ENCODE data around the gene LRRC37A3.
"Not testable (repeated sequence)": the region's sequence is repeated elsewhere in the genome, so short reads cannot be mapped to it uniquely, and the experiment has no call there.

Gene LRRC37A3

DNA sequence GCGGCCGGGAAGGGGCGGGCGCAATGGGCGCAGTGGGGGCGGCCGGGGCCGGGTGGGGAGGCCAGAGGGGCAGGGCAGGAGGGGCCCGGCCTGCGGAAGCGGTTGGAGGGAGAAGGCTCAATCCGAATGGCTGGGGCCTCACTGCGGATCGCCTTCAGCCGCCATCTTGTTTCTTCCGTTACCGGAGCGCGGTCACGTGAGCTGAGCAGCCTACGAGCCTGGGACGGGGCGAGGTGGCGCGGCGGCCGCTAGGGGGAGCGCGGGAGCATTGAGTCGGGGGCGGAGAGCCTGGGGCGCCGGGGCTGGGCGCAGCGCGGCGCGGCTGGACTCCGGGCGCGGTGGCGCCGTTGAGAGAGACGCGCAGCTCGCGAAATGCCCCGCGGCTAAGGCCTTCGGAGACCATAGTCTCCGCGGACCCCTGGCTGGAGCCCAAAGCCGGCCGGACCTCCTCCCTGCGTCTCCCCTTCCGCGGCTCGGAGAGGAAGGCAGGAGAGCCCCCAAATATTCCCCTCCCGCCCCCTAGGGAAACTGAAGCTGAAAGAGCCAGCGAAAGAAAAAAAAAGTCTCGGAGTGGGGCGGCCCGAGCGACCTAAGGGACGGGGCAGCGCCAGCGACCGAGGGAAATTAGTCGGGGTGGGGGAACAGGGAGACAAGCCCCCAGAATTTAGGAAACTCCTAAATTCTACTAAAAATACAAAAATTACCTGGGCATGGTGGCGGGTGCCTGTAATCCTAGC is at the start of gene LRRC37A3:
Gene LRRC37A3, minus strand, starts transcription at position 190 of the 737 bp plus-strand sequence. CDS start 22,221 bp downstream, outside the sequence.
- peak; percentile 95 for DNase-seq

DNA sequence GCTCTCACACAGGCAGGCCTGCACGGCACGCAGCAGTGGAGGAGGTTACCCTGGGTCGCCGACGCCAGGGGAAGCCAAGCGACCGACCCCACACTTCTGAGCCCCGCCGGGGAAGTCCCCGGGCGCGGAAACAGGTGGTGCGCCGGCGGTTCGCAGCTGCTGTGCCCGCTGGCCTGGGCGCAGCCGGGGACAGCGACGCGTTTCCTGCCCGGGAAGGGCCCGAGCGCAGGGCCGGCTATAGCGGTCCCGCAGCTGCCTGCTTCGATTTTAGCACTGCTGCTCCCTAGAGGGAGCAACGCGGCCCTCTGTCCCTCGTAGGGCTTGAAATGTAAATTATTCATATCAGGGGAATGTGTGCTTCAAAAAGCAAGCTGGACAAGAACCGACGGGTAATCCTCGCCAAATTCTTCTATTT is 46.6 kb upstream of the LRRC37A3 start:
- DNase-seq: peak; percentile 57 to 63

DNA sequence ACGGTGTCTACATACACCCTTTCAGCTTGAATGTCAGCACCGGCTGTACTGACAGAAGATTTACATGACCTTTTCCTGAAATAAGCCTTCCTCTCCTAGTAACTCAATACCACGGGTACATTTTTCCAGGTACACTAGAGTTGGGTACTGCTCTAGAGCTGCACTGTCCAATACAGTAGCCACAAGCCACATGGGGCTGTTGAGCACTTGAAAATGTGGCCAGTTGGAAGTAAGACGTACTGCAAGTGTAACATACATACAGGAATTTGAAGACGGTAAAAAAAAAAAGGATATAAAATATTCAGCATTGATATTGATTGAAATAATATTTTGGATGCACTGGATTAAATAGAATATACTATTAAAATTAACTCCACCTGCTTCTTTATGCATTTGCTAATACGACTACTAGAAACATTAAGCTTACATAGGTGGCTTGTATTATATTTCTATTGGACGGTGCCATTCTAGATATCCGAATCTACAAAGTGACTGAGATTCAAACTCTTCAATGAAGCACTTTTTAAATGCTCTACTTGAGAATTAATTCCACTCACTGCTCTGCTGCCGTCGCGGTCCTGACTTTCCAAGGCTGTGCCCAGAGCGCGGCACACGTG is 46.1 kb upstream of the LRRC37A3 start:
- DNase-seq: peak in 1 of 2 experiments; percentile 4

DNA sequence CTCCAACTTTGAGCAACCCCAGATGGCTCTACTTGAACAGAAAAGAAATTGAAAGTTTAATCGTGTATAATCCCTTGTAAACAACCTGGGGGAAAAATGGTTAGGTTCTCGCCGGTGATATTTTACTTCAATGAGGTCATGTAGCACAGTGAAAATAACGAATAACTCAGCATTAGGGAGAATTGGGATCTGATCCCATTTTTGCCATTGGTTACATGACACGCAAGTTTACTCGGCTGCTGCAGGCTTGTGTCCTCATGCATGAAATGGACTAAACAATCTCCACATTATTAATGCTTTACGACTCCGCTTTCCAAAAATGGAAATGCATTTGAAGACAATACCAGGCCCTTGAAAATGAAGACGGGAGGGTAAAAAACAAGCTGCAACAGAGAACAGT is 45.5 kb upstream of the LRRC37A3 start:
- DNase-seq: no peak

DNA sequence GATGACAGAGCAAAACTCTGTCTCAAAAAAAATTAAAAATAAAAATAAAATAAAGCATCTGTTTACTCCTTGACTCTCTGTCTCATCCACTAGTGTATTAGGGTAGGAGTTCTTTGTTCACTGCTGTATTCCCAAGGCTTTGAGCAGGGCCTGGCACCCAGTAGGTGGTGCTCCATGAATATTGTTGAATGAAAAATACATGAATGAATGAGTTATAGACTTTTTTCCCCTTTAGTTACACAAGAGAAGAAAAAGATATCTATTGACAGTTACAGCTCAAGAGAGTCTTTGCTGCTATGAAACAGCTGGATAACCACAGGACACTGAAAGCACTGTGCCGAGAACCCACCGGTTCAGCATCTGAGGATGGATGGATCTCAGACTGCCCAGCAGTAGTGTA is 44.5 kb upstream of the LRRC37A3 start:
- not testable (repeated sequence) for DNase-seq

DNA sequence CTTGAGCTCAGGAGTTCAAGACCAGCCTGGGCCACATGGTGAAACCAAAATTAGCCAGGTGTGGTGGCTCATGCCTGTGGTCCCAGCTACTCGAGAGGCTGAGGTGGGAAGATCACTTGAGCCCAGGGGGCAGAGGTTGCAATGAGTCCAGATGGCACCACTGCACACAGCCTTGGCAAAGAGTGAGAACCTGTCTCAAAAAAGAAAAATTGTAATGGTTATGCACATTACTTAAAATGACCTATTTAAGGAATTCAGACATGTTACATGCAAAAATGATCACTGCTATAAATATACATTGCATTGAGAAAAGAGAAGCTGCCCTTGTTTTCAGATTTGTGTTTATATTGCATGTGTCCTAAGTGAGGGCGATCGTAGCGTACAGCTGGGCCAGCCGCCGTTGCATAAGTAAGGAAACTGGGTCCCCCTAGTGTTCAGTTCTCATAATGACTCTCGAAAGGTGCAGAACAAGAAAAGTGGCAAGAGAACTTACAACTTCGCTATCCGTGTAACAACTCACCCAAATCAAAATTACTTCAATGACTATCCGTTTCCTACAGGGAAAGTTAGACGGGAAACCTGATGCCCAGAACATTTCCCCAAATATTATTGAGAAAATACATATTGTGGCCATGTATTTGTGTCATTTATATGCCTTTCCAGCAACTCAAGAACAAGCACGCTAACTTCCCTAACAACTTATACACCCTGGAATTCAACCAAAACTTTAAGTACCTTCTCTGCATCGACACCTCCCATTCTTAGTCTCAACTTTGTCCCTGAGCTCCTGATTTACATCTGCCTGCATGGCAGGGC is 42.5 kb upstream of the LRRC37A3 start:
- DNase-seq: peak; percentile 41 to 55

DNA sequence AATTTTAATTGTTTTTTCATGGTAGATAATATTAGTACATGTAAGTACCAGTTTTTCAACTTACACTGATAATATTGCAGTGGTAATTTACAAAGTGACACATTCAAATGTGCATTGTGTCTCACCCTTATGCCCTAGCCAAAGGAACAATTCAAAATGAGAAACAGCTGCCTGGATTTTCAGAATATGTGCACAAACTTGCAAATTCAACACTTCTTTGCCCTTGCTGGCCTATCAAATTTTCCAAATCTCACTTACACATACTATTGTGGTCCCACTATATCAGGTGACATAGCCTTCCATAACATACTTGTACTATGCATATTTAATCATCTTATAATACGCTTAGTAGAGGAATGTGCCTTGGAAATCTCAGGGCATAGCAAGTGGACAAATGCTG is 32.6 kb upstream of the LRRC37A3 start:
- DNase-seq: no peak

DNA sequence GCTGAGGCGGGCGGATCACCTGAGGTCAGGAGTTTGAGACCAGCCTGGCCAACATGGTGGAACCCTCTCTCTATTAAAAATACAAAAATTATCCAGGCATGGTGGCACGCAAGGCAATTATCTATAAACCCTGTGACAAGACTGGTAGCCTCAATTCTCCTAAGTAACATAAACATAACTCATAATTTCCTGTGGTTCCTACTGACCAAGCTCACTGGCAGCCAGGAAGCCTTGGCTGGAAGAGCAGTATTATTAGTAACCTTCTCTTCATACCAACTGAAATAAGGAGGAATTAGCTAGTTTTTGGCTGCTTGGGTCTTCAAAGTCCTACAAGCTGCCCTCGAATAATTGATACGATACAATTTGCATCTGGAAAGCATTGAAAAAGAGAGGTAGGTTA is 31.6 kb upstream of the LRRC37A3 start:
- no peak for DNase-seq

DNA sequence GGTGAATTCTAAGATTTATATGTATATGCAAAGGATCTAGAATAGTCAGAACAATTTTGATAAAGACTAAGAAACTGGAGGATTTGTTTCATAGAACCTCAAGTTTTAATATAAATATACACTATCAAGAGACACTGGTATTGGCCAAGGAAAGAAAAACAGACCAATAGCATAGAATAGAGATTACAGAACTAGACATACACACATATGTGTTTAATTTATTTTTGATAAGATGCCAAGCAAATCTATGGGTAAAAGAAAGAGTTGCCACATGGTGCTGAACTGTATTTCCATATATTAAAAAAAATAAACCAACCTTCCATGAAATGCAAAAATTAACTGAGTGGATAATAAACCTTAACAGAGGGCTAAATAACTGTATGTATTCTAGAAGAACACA is 27.9 kb upstream of the LRRC37A3 start:
- DNase-seq: no peak

DNA sequence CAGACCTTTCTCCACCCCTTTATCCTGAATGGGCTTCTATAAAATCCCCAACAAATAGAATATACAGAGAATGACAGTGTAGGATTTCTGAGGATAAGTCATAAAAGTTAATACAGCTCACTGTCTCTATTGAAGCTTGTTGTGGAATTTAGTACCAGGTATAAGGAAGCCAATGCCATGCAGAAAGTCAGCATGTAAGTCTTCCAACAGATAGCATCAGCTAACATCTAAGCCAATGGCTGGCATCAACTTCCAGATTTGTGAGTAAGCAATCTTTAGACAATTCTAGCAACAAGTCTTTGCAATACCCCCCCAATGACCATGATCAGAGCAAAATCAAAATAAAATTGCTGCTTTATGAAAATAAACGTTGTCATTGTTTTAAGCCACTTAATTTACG is 22.5 kb upstream of the LRRC37A3 start:
- DNase-seq: no peak

DNA sequence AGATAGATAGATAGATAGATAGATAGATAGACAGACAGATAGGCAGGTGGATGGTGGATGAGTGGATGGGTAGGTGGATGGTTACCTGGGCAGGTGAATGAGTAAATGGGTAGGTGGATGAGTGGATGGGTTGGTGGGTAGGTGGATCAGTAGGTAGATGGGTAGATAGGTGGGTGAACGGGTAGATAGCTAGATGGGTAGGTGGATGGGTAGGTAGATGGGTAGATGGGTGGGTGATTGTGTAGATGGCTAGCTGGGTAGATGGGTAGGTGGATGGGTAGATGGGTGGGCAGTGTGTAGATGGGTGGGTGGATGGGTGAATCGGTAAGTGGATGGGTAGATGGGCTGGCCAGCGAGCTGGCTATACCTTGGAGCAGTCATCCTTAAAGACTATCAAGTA is 21.8 kb upstream of the LRRC37A3 start:
- DNase-seq: no peak

DNA sequence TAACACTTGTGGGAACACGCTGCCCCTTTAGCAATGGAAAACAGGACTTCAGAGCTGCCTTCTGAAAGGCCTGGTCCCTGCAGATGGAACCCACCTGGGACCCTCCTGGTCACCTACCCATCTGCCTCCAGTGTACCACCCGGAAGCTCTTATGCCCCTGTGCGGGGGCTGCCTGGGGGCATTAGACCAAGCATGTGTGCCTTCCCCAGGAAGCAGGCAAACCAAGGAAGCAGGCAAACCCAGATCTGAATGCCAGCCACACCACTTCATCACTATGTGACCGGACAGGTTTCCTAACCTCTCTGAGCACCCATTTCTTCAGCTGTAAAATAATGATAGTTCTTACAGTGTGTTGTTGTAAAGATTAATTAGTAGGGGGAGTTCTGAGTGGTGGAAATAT is 20.8 kb upstream of the LRRC37A3 start:
- no peak for DNase-seq

DNA sequence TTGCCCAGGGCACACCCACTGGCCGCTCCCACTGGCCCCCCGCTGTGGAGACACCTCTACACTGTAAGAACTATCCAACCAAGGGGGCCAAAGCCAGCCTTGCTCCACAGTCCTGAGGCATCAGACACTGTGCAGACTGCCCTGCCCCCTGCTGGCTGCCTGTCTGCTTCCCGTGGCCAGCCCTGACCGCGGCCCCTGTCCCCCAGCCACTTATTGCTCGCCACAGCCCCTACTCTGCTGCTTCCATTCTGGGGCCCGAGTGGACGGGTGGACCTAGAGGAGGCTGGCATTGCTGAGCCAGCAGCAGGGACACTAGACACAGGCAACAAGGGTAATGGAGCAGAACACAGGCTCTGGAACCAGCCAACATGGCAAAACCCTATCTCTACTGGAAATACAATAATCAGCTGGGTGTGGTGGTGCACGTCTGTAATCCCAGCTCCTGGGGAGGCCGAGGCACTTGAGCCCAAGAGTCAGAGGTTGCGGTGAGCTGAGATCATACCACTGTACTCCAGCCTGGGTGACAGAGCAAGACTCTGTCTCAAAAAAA is 19.7 kb upstream of the LRRC37A3 start:
- DNase-seq: no peak

DNA sequence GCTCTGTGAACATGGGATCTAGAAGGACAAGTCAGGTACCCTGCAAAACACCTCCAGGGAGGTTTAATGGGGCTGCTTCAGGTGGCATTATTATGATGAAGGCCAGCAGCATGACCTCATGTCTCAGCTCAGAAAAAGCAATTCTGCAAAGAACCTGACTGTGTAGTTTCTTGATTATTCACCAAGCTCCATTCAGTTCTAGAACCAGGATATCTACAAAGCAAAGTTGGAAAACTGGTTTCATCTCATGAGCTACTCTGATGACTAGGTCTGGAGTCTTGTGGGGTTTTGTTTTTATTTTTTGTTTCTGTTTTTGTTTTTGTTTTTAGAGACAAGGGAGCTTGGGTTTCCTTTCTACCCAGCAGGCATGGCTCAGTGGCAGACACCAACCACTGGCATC is 19.0 kb upstream of the LRRC37A3 start:
- DNase-seq: no peak

DNA sequence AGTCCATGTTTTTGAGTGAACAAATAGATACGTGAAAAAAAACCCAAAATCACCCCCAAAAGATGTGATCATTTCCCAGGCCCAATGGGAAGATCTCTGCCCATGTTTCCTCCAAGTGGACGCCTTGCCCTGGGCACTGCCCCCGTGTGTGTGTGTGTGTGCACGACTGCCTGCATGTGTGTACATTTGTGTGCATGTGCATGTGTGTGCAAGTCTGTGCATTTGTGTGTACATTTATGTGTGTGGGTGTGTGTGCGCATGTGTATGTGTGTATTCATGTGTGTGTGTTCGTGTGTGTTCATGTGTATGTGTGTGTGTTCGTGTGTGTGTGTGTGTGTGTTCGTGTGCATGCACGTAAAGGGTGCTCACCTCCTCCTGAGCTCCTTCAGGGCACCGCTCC is 16.8 kb upstream of the LRRC37A3 start:
- no peak for DNase-seq

DNA sequence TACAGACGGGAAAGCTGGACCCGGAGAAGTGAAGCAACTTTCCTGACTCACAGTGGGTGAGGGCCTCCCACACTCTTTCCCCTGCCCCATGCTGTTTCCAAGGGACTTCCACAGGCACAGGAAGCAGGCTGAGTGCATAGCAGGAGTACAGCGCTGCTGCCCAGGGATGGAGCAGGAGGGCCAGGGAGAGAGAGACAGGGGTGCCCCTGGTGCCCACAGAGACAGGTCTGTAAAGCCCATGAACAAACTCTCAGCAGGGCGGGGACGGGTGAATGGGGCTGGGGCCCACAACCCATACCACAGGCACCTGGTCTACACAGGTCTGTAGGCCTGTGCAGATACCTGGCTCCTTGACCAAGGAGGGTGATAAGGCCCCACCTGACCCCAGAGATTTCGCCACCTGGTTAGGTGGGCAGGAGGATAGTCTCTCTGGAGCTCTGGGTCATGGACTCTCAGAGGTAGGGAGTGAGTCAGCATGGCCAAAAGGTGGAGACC is 15.1 kb upstream of the LRRC37A3 start:
- not testable (repeated sequence) for DNase-seq

DNA sequence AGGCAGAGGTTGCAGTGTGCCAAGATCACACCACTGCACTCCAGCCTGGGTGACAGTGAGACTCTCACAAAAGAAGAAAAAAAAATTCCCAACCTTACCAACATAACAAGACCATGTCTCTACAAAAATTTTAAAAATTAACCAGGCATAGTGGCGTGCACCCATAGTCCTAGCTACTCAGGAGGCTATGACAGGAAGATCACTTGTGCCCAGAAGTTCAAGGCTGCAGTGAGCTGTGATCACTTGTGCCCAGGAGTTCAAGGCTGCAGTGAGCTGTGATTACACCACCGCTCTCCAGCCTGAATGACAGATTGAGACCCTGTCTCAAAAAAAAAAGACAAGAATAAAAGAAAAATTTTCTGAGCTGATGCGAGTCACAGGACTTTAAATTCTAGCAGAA is 13.6 kb upstream of the LRRC37A3 start:
- not testable (repeated sequence) for DNase-seq

DNA sequence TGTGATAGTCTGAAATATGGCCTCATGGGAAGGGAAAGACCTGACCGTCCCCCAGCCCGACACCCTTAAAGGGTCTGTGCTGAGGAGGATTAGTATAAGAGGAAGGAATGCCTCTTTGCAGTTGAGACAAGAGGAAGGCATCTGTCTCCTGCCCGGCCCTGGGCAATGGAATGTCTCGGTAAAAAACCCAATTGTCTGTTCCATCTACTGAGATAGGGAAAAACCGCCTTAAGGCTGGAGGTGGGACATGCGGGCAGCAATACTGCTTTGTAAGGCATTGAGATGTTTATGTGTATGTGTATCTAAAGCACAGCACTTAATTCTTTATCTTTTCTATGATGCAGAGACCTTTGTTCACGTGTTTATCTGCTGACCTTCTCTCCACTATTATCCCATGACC is 11.1 kb upstream of the LRRC37A3 start:
- DNase-seq: not testable (repeated sequence)

DNA sequence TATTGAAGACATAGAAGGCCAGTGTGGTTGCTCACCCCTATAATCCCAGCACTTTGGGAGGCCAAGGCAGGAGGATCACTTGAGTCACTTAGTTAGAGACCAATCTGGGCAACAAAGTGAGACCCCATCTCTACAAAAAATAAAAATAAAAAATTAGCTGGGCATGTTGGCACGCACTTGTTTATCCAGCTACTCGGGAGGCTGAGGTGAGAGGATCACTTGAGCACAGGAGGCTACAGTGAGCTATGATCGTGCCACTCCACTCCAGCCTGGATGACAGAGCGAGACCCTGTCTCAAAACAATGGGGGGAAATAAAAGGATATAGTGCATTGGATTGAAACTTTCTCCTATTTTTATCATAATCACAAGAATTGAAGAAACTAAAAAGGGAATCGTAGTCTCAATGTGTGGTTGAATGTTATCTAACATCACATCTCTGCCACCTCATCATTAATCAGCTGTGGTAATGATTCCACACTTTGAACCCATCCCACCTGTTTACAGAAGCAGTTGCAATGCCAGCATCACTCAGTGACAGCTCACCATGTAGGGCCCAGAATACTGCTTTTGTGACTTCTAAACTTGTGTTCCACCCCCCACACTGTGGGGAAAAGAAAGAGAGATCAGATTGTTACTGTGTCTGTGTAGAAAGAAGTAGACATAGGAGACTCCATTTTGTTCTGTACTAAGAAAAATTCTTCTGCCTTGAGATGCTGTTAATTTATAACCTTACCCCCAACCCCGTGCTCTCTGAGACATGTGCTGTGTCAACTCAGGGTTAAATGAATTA is 10.3 kb upstream of the LRRC37A3 start:
- DNase-seq: not testable (repeated sequence)

DNA sequence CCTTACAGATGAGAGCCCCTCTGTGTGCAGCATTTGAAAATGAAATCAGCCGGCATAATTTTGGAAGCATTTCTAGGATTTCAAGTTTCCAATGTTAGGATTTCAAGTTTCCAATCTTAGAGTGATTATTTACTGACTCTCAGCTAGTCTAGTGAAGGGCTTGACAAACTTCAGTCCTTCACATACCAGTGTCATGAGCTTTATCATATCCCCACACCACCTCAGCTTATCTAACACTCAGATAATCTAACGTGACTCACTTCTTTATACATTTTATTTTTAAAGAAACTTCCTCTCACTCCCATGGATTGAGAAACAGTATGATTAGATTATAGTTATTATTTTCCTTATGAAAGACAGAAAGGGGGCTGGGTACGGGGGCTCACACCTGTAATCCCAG is 9.4 kb upstream of the LRRC37A3 start:
- DNase-seq: not testable (repeated sequence)

DNA sequence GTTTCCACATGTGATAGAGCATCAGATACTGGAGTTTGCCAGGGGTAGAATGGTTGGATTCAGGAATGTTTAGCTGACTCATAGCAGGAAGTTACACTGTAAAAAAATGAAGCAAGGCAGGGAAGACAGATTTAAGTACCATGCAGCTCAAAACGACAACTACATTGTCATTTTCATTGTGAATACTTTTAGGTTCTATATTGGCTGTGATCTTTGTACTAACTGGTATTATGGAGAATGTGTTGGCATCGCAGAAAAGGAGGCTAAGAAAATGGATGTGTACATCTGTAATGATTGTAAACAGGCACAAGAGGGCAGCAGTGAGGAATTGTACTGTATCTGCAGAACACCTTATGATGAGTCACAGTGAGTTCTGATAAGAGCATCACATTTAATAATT is 8.2 kb upstream of the LRRC37A3 start:
- peak; percentile 62 to 74 for DNase-seq

DNA sequence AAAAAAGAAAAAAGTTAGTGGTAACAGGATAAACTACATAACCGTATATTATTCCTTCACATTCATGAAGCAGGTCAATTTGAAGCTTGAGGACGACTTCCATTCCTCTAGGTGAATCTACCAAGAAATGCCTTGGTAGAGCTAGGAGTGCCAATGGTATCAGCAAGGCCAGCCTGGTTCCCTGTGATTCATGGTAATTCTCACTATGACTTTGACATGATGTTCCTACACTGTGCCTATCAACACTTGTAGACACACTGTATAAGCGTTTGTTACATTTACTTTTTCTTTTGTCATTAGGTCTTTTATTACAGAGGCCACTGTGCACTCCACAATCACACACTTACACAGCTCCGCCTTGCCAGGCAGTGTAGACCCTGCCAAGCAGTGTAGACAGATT is 7.2 kb upstream of the LRRC37A3 start:
- not testable (repeated sequence) for DNase-seq

Data from SHP77 (cell line).